H1 (cell line): ENCODE measurements around the gene DHTKD1. TPM values are rescaled to one million over a fixed set of nuclear protein-coding genes. Genes with fewer than 3 reads are reported as not detected.

Experiments
- CTCF ChIA-PET: fragments of 300-600 bp; sonication (Branson Sonifier 250); formaldehyde crosslinking; loops from one replicate; lab custom pipeline; 2021; ENCODE audit not compliant: partially characterized antibody; lab: Charles Lee
- POLR2A ChIA-PET: fragments of 300-600 bp; sonication (Branson Sonifier 250); formaldehyde crosslinking; loops from one replicate; lab custom pipeline; 2021; ENCODE audit warnings: inconsistent platforms; ENCODE audit not compliant: partially characterized antibody; lab: Charles Lee
- DNase-seq, 2 experiments: peaks; one replicate each; pipeline versions ENCODE4 v3.0.0 to v3.0.0-alpha.2; 2010 to 2022; ENCODE audit warnings: low spot score in 2 of 2, low read depth in 1 of 2, mixed read lengths in 1 of 2
- FAIRE-seq: peaks from 2 replicates; lab custom pipeline; 2011; peaks lifted over from hg19 to GRCh38; lab: Jason Lieb, UNC
- H2AFZ ChIP-seq: 2 replicates; pipeline ENCODE4 v1.8.1; 2012; ENCODE audit warnings: low read length, inconsistent platforms
- H2AK5ac ChIP-seq: 2 replicates; pipeline ENCODE4 v1.6.1; 2013; ENCODE audit warnings: low read depth, low read length
- H2BK120ac ChIP-seq: replicated peaks from 2 replicates; pipeline ENCODE3; 2013; ENCODE audit warnings: low read depth, low read length, inconsistent platforms
- H2BK12ac ChIP-seq: 2 replicates; pipeline ENCODE4 v1.6.1; 2013; ENCODE audit warnings: low read depth, low read length
- H2BK15ac ChIP-seq: 2 replicates; pipeline ENCODE4 v1.6.1; 2013; ENCODE audit warnings: low read length
- H2BK20ac ChIP-seq: 2 replicates; pipeline ENCODE4 v1.6.1; 2013; ENCODE audit warnings: low read length
- H2BK5ac ChIP-seq: 2 replicates; pipeline ENCODE4 v1.6.1; 2013; ENCODE audit warnings: low read depth, low read length
- H3K14ac ChIP-seq: 2 replicates; pipeline ENCODE4 v1.6.1; 2013; ENCODE audit warnings: inconsistent platforms; ENCODE audit not compliant: insufficient read length
- H3K18ac ChIP-seq: 2 replicates; pipeline ENCODE4 v1.6.1; 2013; ENCODE audit warnings: low read length; ENCODE audit errors: extremely low read depth
- H3K23ac ChIP-seq: 2 replicates; pipeline ENCODE4 v1.6.1; 2013; ENCODE audit warnings: inconsistent platforms; ENCODE audit not compliant: insufficient read length
- H3K23me2 ChIP-seq: 2 replicates; pipeline ENCODE4 v1.6.1; 2013; ENCODE audit warnings: low read depth, low read length
- H3K27ac ChIP-seq: 2 replicates; pipeline ENCODE4 v1.6.1; 2011; ENCODE audit warnings: low read depth, low read length, inconsistent platforms
- H3K27me3 ChIP-seq, 4 experiments: replicated peaks in 1 of 4; 1 replicate in 1 of 4; 2 replicates in 3 of 4; pipeline versions ENCODE4 v1.6.1 to v1.8.1; 2011 to 2013; ENCODE audit warnings: low read length in 3 of 4, mild to moderate bottlenecking in 3 of 4, inconsistent platforms in 2 of 4, mixed read lengths in 2 of 4, moderate library complexity in 1 of 4; ENCODE audit not compliant: control insufficient read depth in 3 of 4, insufficient read depth in 3 of 4; ENCODE audit errors: extremely low read depth in 1 of 4
- H3K36me3 ChIP-seq, 4 experiments: 2 replicates each; pipeline versions ENCODE4 v1.6.1 to v1.8.1; 2011 to 2013; ENCODE audit warnings: mild to moderate bottlenecking in 4 of 4, low read length in 3 of 4, moderate library complexity in 2 of 4, control low read depth in 1 of 4, inconsistent platforms in 1 of 4; ENCODE audit not compliant: insufficient read depth in 4 of 4, control insufficient read depth in 2 of 4
- H3K4ac ChIP-seq: replicated peaks from 2 replicates; pipeline ENCODE3; 2013; ENCODE audit warnings: low read length, low read depth, mixed read lengths, inconsistent platforms; ENCODE audit not compliant: insufficient read length
- H3K4me1 ChIP-seq, 4 experiments: replicated peaks in 1 of 4; 1 replicate in 1 of 4; 2 replicates in 3 of 4; pipeline versions ENCODE4 v1.6.1 to v1.8.1; 2011 to 2013; ENCODE audit warnings: low read length in 3 of 4, inconsistent platforms in 2 of 4, mixed read lengths in 1 of 4; ENCODE audit not compliant: insufficient read depth in 4 of 4, control insufficient read depth in 3 of 4
- H3K4me2 ChIP-seq, 2 experiments: 2 replicates each; pipeline versions ENCODE4 v1.6.1 to v1.8.1; 2011 to 2013; ENCODE audit warnings: low read depth in 2 of 2, low read length in 2 of 2, control low read depth in 1 of 2, inconsistent platforms in 1 of 2, mild to moderate bottlenecking in 1 of 2; ENCODE audit not compliant: insufficient read depth in 1 of 2
- H3K4me3 ChIP-seq, 4 experiments: fragments of 200-600, 300-600 bp in 1 of 4; sonication (generic), shearing (Covaris generic), sonication (Bioruptor Twin) in 1 of 4; 2 replicates each; pipeline versions ENCODE4 v1.5.1 to v1.8.1; 2011 to 2016; ENCODE audit warnings: low read length in 4 of 4, low read depth in 3 of 4, control low read depth in 2 of 4, inconsistent platforms in 2 of 4, mild to moderate bottlenecking in 2 of 4, mixed read lengths in 1 of 4, moderate library complexity in 1 of 4; ENCODE audit not compliant: insufficient read depth in 2 of 4; ENCODE audit errors: extremely low read depth in 1 of 4
- H3K56ac ChIP-seq: replicated peaks from 2 replicates; pipeline ENCODE3; 2013; ENCODE audit warnings: low read depth, mild to moderate bottlenecking, mixed read lengths, low read length, inconsistent platforms; ENCODE audit not compliant: insufficient read length
- H3K79me1 ChIP-seq: 2 replicates; pipeline ENCODE4 v1.6.1; 2013; ENCODE audit warnings: low read depth, low read length, control low read depth
- H3K79me2 ChIP-seq, 2 experiments: 2 replicates each; pipeline versions ENCODE4 v1.6.1 to v1.8.1; 2012 to 2013; ENCODE audit warnings: low read length in 2 of 2, mild to moderate bottlenecking in 2 of 2, inconsistent platforms in 1 of 2; ENCODE audit not compliant: insufficient read depth in 2 of 2, control insufficient read depth in 1 of 2
- H3K9ac ChIP-seq, 4 experiments: replicated peaks in 1 of 4; 1 replicate in 1 of 4; 2 replicates in 3 of 4; pipeline versions ENCODE4 v1.6.1 to v1.8.1; 2011 to 2013; ENCODE audit warnings: low read depth in 3 of 4, low read length in 3 of 4, control low read depth in 2 of 4, mild to moderate bottlenecking in 2 of 4, moderate library complexity in 2 of 4, inconsistent platforms in 1 of 4; ENCODE audit errors: extremely low read depth in 1 of 4
- H3K9me3 ChIP-seq, 2 experiments: 2 replicates each; pipeline versions ENCODE4 v1.6.1 to v1.8.1; 2012 to 2013; ENCODE audit warnings: mild to moderate bottlenecking in 2 of 2, moderate library complexity in 2 of 2, control low read depth in 1 of 2, inconsistent platforms in 1 of 2, low read depth in 1 of 2, low read length in 1 of 2, mixed read lengths in 1 of 2; ENCODE audit not compliant: insufficient read depth in 2 of 2
- H4K20me1 ChIP-seq, 2 experiments: replicated peaks in 1 of 2; 2 replicates each; pipeline versions ENCODE3 to v1.8.1; 2011 to 2013; ENCODE audit warnings: inconsistent platforms in 2 of 2, low read length in 2 of 2, mild to moderate bottlenecking in 1 of 2; ENCODE audit not compliant: insufficient read depth in 2 of 2, control insufficient read depth in 1 of 2
- H4K5ac ChIP-seq: 2 replicates; pipeline ENCODE4 v1.6.1; 2013; ENCODE audit warnings: low read length, low read depth, mixed read lengths, inconsistent platforms; ENCODE audit not compliant: insufficient read length
- H4K8ac ChIP-seq: 2 replicates; pipeline ENCODE4 v1.8.0; 2013; ENCODE audit warnings: mild to moderate bottlenecking, moderate library complexity, low read length, inconsistent platforms; ENCODE audit not compliant: insufficient read depth; ENCODE audit errors: extremely low read depth
- H4K91ac ChIP-seq: replicated peaks from 2 replicates; pipeline ENCODE3; 2013; ENCODE audit warnings: low read length, mixed read lengths, inconsistent platforms; ENCODE audit not compliant: insufficient read length
- ATF2 ChIP-seq: IDR thresholded peaks from 2 replicates; pipeline ENCODE4 v1.6.1; 2012; ENCODE audit warnings: low read length, inconsistent platforms
- BRCA1 ChIP-seq: IDR thresholded peaks from 2 replicates; pipeline ENCODE4 v1.6.1; 2012; ENCODE audit warnings: low read depth, low read length, improper control_type of control experiment
- CEBPB ChIP-seq: IDR thresholded peaks from 2 replicates; pipeline ENCODE4 v1.6.1; 2012; ENCODE audit warnings: low read depth, low read length
- CHD1 ChIP-seq: IDR thresholded peaks from 2 replicates; pipeline ENCODE4 v1.6.1; 2012; ENCODE audit warnings: low read depth, low read length, improper control_type of control experiment
- MAFK ChIP-seq: IDR thresholded peaks from 2 replicates; pipeline ENCODE4 v1.6.1; 2012; ENCODE audit warnings: low read depth, mild to moderate bottlenecking, improper control_type of control experiment, low read length
- POLR2A ChIP-seq, 2 experiments: IDR thresholded peaks; 1 replicate in 1 of 2; 2 replicates in 1 of 2; pipeline ENCODE4 v1.6.1; 2011; ENCODE audit warnings: low read depth in 2 of 2, low read length in 2 of 2, mild to moderate bottlenecking in 2 of 2; ENCODE audit errors: control extremely low read depth in 1 of 2
- RXRA ChIP-seq: IDR thresholded peaks from 2 replicates; pipeline ENCODE4 v1.6.1; 2011; ENCODE audit warnings: low read depth, mild to moderate bottlenecking, low read length, moderate library complexity; ENCODE audit not compliant: insufficient read depth
- SAP30 ChIP-seq: fragments of 300-600 bp; sonication (generic); IDR thresholded peaks from 2 replicates; pipeline ENCODE4 v1.7.1; 2012; ENCODE audit warnings: low read length, moderate library complexity, mild to moderate bottlenecking, inconsistent platforms; ENCODE audit not compliant: insufficient read depth, insufficient replicate concordance
- SIX5 ChIP-seq: IDR thresholded peaks from 2 replicates; pipeline ENCODE4 v1.6.1; 2011; ENCODE audit warnings: mild to moderate bottlenecking, low read depth, low read length
- TBP ChIP-seq: IDR thresholded peaks from 2 replicates; pipeline ENCODE4 v1.6.1; 2011; ENCODE audit warnings: low read depth, low read length, improper control_type of control experiment
- TEAD4 ChIP-seq: IDR thresholded peaks from 2 replicates; pipeline ENCODE4 v1.6.1; 2012; ENCODE audit warnings: low read depth, low read length, inconsistent platforms, mixed read lengths
- YY1 ChIP-seq: IDR thresholded peaks from 2 replicates; pipeline ENCODE4 v1.6.1; 2011; ENCODE audit warnings: low read depth, mild to moderate bottlenecking, low read length
- WGBS, 2 experiments: shearing (Covaris generic) in 1 of 2; methylation state at CpG; one replicate each; pipeline versions ENCODE4 v1.1.6 to v1.1.7; 2013 to 2015; ENCODE audit warnings: low lambda C conversion rate in 2 of 2, mixed read lengths in 2 of 2, inconsistent platforms in 1 of 2, low coverage in 1 of 2, missing lambda C conversion rate in 1 of 2; ENCODE audit not compliant: insufficient replicate concordance in 2 of 2, insufficient coverage in 1 of 2, insufficient read length in 1 of 2; ENCODE audit errors: extremely low coverage in 1 of 2, missing lambda C conversion rate in 1 of 2; 5-methylcytosine and 5-hydroxymethylcytosine counted together
- polyA plus RNA-seq, 7 experiments: library from polyadenylated mRNA; depleted of rRNA in 3 of 7; stranded (reverse) in 5 of 7; unstranded in 2 of 7; fragments of >200 nt in 5 of 7; fragments of 200-250 nt in 2 of 7; gene quantifications; 1 replicate in 5 of 7; 2 replicates in 1 of 7; 4 replicates in 1 of 7; pipeline versions ENCODE4 v1.2.1 to v1.2.3, GENCODE V29; 2011 to 2013; ENCODE audit warnings: missing spikeins in 2 of 7, mixed read lengths in 2 of 7
- total RNA-seq: library from RNA; stranded (reverse); fragmentation: NEBNext Ultra II Directional; extraction: Animal tissue kit (Norgen Biotek cat#: 25700); gene quantifications from 2 replicates; pipeline ENCODE4 v1.2.1, GENCODE V29; 2021
- TF ChIP-seq, protein P1 (sequence below): IDR thresholded peaks from 2 replicates; pipeline ENCODE4 v1.6.1; 2012; ENCODE audit warnings: inconsistent platforms

Gene DHTKD1
- total and polyA plus RNA-seq, 2 of the 8 experiments (the other 6 are each of a cell fraction or from before 2014, with no cell fraction given), result 49.8 to 74.9 TPM

DNA sequence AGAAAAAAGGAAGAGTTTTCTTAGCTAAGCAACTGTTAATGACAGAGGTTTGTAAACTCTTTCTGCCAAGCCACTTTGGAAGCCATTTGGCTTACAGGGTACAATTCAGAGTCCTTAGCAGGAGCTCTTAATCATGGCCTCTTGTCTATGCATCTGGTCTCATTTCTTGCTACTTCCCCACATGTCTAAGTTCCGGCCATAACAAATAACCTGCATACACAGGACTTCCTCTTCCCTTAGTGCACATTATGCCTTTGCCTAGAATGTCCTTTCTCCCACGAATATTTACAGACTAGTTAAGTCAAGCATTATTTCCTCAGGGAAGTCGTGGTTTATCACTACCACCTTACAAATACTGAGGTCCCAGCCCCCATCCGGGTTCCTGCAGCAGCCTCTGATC is 17.5 kb upstream of the DHTKD1 start:
- H3K4me1 ChIP-seq, result no peaks in the 10 kb centered on the region; a peak in 1 of 7 replicates
- H3K79me2 ChIP-seq, result no peaks in the 10 kb centered on the region
- no peak overlapping the region for H2BK5ac ChIP-seq
- no peak overlapping the region for H4K8ac ChIP-seq
- H3K36me3 ChIP-seq, result no peaks in the 10 kb centered on the region
- H2AFZ ChIP-seq, result peak overlapping the region; percentile 81; the same call in 1 of the 2 replicates
- H4K5ac ChIP-seq, result no peak overlapping the region
- no peak overlapping the region for H3K4ac ChIP-seq
- no peak overlapping the region for H3K27ac ChIP-seq
- 82% methylated on average over 4 of the region's 4 CpGs; no CpG with 5 or more reads in 1 of the 2 experiments for WGBS, 2 experiments
- H3K9ac ChIP-seq, result no peak overlapping the region
- H3K27me3 ChIP-seq, result no peaks in the 10 kb centered on the region
- no peak overlapping the region for H3K4me2 ChIP-seq
- H2BK120ac ChIP-seq, result no peak overlapping the region
- no peaks in the 10 kb centered on the region; the same call in 1 of the 2 replicates for H3K23me2 ChIP-seq
- no peak overlapping the region for H2BK15ac ChIP-seq
- no peaks in the 10 kb centered on the region for H3K9me3 ChIP-seq
- FAIRE-seq (no peak), DNase-seq (no peak)
- H2AK5ac ChIP-seq, result no peak overlapping the region
- no peak overlapping the region for H3K18ac ChIP-seq
- no peak overlapping the region for H2BK20ac ChIP-seq
- no peak overlapping the region for H4K91ac ChIP-seq
- H2BK12ac ChIP-seq, result no peak overlapping the region
- no peak overlapping the region for H3K4me3 ChIP-seq
- no peak overlapping the region for H3K56ac ChIP-seq
- no peaks in the 10 kb centered on the region for H4K20me1 ChIP-seq
- H3K14ac ChIP-seq, result no peak overlapping the region
- no peak overlapping the region for H3K23ac ChIP-seq
- TF ChIP-seq TBP (no peak), POLR2A (IDR thresholded peaks at IDR 0.05; ENCODE audit: control extremely low read depth in 1 of 2, low read depth in 2 of 2, low read length in 2 of 2) (no peak), RXRA (no peak), MAFK (no peak), CEBPB (no peak), YY1 (no peak), BRCA1 (no peak), TEAD4 (no peak), SIX5 (no peak), ATF2 (no peak), CHD1 (no peak), SAP30 (no peak)
- TF ChIP-seq, protein P1, sequence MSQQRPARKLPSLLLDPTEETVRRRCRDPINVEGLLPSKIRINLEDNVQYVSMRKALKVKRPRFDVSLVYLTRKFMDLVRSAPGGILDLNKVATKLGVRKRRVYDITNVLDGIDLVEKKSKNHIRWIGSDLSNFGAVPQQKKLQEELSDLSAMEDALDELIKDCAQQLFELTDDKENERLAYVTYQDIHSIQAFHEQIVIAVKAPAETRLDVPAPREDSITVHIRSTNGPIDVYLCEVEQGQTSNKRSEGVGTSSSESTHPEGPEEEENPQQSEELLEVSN, result no peak
- ChIA-PET POLR2A (interaction anchor here (1.0 to 1.1 kb wide), 2 partner anchors 8 to 254 kb away, joined by 3 to 4 read pairs; partner anchors contain the start of gene UPF2), CTCF (no interaction called here)
- H3K79me1 ChIP-seq, result no peaks in the 10 kb centered on the region
